K562 (cell line): ENCODE measurements around the gene FILIP1L. TPM values are rescaled to one million over a fixed set of nuclear protein-coding genes. Genes with fewer than 3 reads are reported as not detected.
A peak's percentile ranks its signal among the peaks of the same experiment; 100 is the strongest.

Experiments used
- ATAC-seq: fragments of 200-7000 bp; cut with Tn5 transposase; 3 replicates; pipeline ENCODE4 v1.9.1; 2020; ENCODE audit warnings: moderate library complexity
- BruUV-seq: library from RNA; stranded (reverse); fragments of 400-500 nt; replicated peaks from 2 replicates; lab custom pipeline; 2021; lab: Mats Ljungman, UMichigan
- CTCF ChIA-PET: fragments of 300-600 bp; formaldehyde crosslinking; extraction: SDS; loops from one replicate; lab custom pipeline; 2021; ENCODE audit warnings: low intra/inter-chr PET ratio; lab: Yijun Ruan, JAX
- POLR2A ChIA-PET: fragments of 300-600, 350-650 bp; sonication (Branson Sonifier 250); formaldehyde crosslinking; extraction: SDS; loops from one replicate; lab custom pipeline; 2021; ENCODE audit warnings: antibody characterized with exemption, inconsistent platforms; lab: Yijun Ruan, JAX
- DNase-seq, 4 experiments: peaks; one replicate each; pipeline versions ENCODE4 v3.0.0 to v3.0.0-alpha.2; 2011 to 2018; ENCODE audit warnings: low spot score in 3 of 4, mixed read lengths in 3 of 4; ENCODE audit errors: extremely low read depth in 1 of 4
- FAIRE-seq: peaks from 2 replicates; lab custom pipeline; 2011; peaks lifted over from hg19 to GRCh38; lab: Jason Lieb, UNC
- H2AFZ ChIP-seq: 2 replicates; pipeline ENCODE4 v1.6.0; 2011; ENCODE audit warnings: low read depth, low read length, control low read depth, inconsistent platforms
- H3K27ac ChIP-seq: fragments of 200-600 bp; 3 replicates; pipeline ENCODE4 v1.8.0; 2011; ENCODE audit warnings: low read depth, mild to moderate bottlenecking, control low read depth, inconsistent platforms, low read length, moderate library complexity, mixed read lengths; ENCODE audit errors: extremely low read depth
- H3K27me3 ChIP-seq, 2 experiments: fragments of 300-600 bp in 1 of 2; 2 replicates in 1 of 2; 3 replicates in 1 of 2; pipeline versions ENCODE4 v1.6.0 to v1.8.0; 2011; ENCODE audit warnings: inconsistent platforms in 2 of 2, low read length in 2 of 2, mild to moderate bottlenecking in 1 of 2, mixed read lengths in 1 of 2, moderate library complexity in 1 of 2; ENCODE audit not compliant: control insufficient read depth in 2 of 2, insufficient read depth in 2 of 2
- H3K36me3 ChIP-seq: fragments of 300-600 bp; 3 replicates; pipeline ENCODE4 v1.8.0; 2011; ENCODE audit warnings: mild to moderate bottlenecking, low read length, inconsistent platforms; ENCODE audit not compliant: control insufficient read depth, insufficient read depth
- H3K4me1 ChIP-seq, 2 experiments: fragments of 200-600 bp in 1 of 2; replicated peaks in 1 of 2; 2 replicates in 1 of 2; 3 replicates in 1 of 2; pipeline versions ENCODE4 v1.5.1 to v1.8.0; 2011; ENCODE audit warnings: inconsistent platforms in 2 of 2, low read length in 2 of 2, mild to moderate bottlenecking in 1 of 2, mixed read lengths in 1 of 2, moderate library complexity in 1 of 2; ENCODE audit not compliant: control insufficient read depth in 2 of 2, insufficient read depth in 2 of 2
- H3K4me2 ChIP-seq: 2 replicates; pipeline ENCODE4 v1.6.1; 2011; ENCODE audit warnings: low read length, control low read depth, inconsistent platforms, mixed read lengths; ENCODE audit not compliant: insufficient read depth
- H3K4me3 ChIP-seq: fragments of 200-600 bp; sonication (generic), shearing (Covaris generic); 2 replicates; pipeline ENCODE4 v1.5.1; 2016; ENCODE audit warnings: control low read depth, inconsistent platforms
- H3K79me2 ChIP-seq: fragments of 200-600 bp; 3 replicates; pipeline ENCODE4 v1.8.0; 2011; ENCODE audit warnings: low read length, inconsistent platforms; ENCODE audit not compliant: control insufficient read depth, insufficient read depth
- H3K9ac ChIP-seq, 2 experiments: 2 replicates each; pipeline versions ENCODE4 v1.6.0 to v1.6.1; 2011; ENCODE audit warnings: low read depth in 2 of 2, low read length in 2 of 2, control low read depth in 1 of 2, inconsistent platforms in 1 of 2, mild to moderate bottlenecking in 1 of 2, mixed read lengths in 1 of 2; ENCODE audit not compliant: insufficient read depth in 1 of 2
- H3K9me1 ChIP-seq: one replicate; pipeline ENCODE4 v1.6.0; 2011; ENCODE audit warnings: inconsistent platforms, mild to moderate bottlenecking, low read length, moderate library complexity; ENCODE audit not compliant: control insufficient read depth, insufficient read depth
- H3K9me3 ChIP-seq: replicated peaks from 2 replicates; pipeline ENCODE4 v1.5.1; 2011; ENCODE audit warnings: low read depth, low read length, inconsistent platforms; ENCODE audit not compliant: control insufficient read depth, insufficient read depth
- H4K20me1 ChIP-seq: replicated peaks from 2 replicates; pipeline ENCODE4 v1.6.1; 2011; ENCODE audit warnings: low read length, inconsistent platforms, mixed read lengths; ENCODE audit not compliant: control insufficient read depth, insufficient read depth
- CTCF ChIP-seq, 3 experiments: IDR thresholded peaks in 2 of 3; conservative IDR thresholded peaks in 1 of 3; 2 replicates each; pipeline ENCODE4 v1.5.1; 2011 to 2012; ENCODE audit warnings: low read length in 3 of 3, mild to moderate bottlenecking in 3 of 3, control low read depth in 2 of 3, improper control_type of control experiment in 1 of 3, inconsistent platforms in 1 of 3, low read depth in 1 of 3, mixed read lengths in 1 of 3, moderate library complexity in 1 of 3; ENCODE audit not compliant: insufficient read depth in 2 of 3
- DPF2 ChIP-seq: fragments of 450-650 bp; IDR thresholded peaks from 2 replicates; pipeline ENCODE4 v1.6.1; 2016
- LEF1 ChIP-seq: fragments of 450-650 bp; IDR thresholded peaks from 2 replicates; pipeline ENCODE4 v1.6.1; 2016; ENCODE audit warnings: mild to moderate bottlenecking
- PBX2 ChIP-seq, 2 experiments: IDR thresholded peaks in 1 of 2; conservative IDR thresholded peaks in 1 of 2; 2 replicates each; pipeline ENCODE4 v1.6.1; 2016; ENCODE audit warnings: low read depth in 2 of 2, mild to moderate bottlenecking in 1 of 2, missing compliant biosample characterization in 1 of 2, missing genetic modification characterization in 1 of 2, moderate library complexity in 1 of 2
- RAD21 ChIP-seq, 2 experiments: fragments of 250-450 bp in 1 of 2; fragments of 450-650 bp in 1 of 2; sonication (Bioruptor Pico) in 1 of 2; formaldehyde crosslinking in 1 of 2; IDR thresholded peaks in 1 of 2; conservative IDR thresholded peaks in 1 of 2; 2 replicates each; pipeline versions ENCODE4 v1.4.0 to v1.8.0; 2020 to 2022; ENCODE audit warnings: mild to moderate bottlenecking in 2 of 2, moderate library complexity in 1 of 2
- SMAD2 ChIP-seq: fragments of 150-350 bp; IDR thresholded peaks from 2 replicates; pipeline ENCODE4 v1.6.1; 2014; ENCODE audit warnings: low read depth, mild to moderate bottlenecking, low read length
- ZNF785 ChIP-seq: fragments of 250-450 bp; sonication (Bioruptor Pico); IDR thresholded peaks from 2 replicates; pipeline ENCODE4 v1.4.0; 2020; ENCODE audit warnings: mild to moderate bottlenecking
- WGBS: fragments of 100-300 bp; shearing (Covaris generic); methylation state at CpG from one replicate; pipeline ENCODE4 v1.1.6; 2016; ENCODE audit warnings: low coverage, mixed read lengths; ENCODE audit not compliant: insufficient coverage; ENCODE audit errors: missing lambda C conversion rate; 5-methylcytosine and 5-hydroxymethylcytosine counted together
- in situ Hi-C: fragments of 300-500 bp; cut with MboI; formaldehyde crosslinking; loops from 4 replicates; pipeline ENCODE4 v1.15.0; 2018; ENCODE audit warnings: inconsistent platforms, mixed read lengths
- intact Hi-C: fragments of 100-400 bp; cut with micrococcal nuclease; formaldehyde crosslinking; loops from 2 replicates; pipeline ENCODE4 v1.14.2; 2022
- polyA plus RNA-seq, 8 experiments: library from polyadenylated mRNA; depleted of rRNA in 4 of 8; stranded (reverse) in 5 of 8; unstranded in 3 of 8; fragments of >200 nt; fragmentation: Nextera tagmentation in 2 of 8; fragmentation: Illumina TruSeq in 1 of 8; extraction: Ambion mirVana in 2 of 8; extraction: Trizol in 1 of 8; gene quantifications; 2 replicates each; pipeline versions ENCODE4 v1.2.1 to v1.2.3, GENCODE V29; 2011 to 2014; ENCODE audit warnings: inconsistent platforms in 1 of 8, missing spikeins in 1 of 8
- total RNA-seq, 7 experiments: library from RNA; depleted of rRNA in 6 of 7; stranded (reverse); fragments of >200 nt in 6 of 7; fragmentation: Illumina TruSeq in 2 of 7; extraction: Trizol in 2 of 7; gene quantifications; 2 replicates each; pipeline versions ENCODE4 v1.2.1 to v1.2.3, GENCODE V29; 2011 to 2021; ENCODE audit warnings: low replicate concordance in 1 of 7
- TF ChIP-seq, protein P1 (sequence below): sonication (generic); formaldehyde crosslinking; IDR thresholded peaks from 2 replicates; pipeline ENCODE4 v1.8.0; 2022; ENCODE audit warnings: mild to moderate bottlenecking, missing genetic modification reagents

Gene FILIP1L
- total and polyA plus RNA-seq, 9 of the 15 experiments (the other 6 are each of a cell fraction or from before 2014, with no cell fraction given): 0.50 to 2.1 (median 1.1) TPM

GRCh38 chr3:100059472-100059871 lies 54.8 kb downstream of the FILIP1L start (continued):
- TF ChIP-seq LEF1: no peak
- TF ChIP-seq ZNF785 (CRISPR knock-in tag): no peak
- TF ChIP-seq, protein P1, sequence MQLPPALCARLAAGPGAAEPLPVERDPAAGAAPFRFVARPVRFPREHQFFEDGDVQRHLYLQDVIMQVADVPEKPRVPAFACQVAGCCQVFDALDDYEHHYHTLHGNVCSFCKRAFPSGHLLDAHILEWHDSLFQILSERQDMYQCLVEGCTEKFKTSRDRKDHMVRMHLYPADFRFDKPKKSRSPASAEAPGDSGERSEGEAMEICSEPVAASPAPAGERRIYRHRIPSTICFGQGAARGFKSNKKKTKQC (CRISPR knock-in tag): no peak
- no peak for TF ChIP-seq PBX2 (CRISPR knock-in tag; IDR thresholded peaks at IDR 0.05; ENCODE audit: low read depth)
- no peak for TF ChIP-seq PBX2 (tag; conservative IDR thresholded peaks at IDR 0.05; ENCODE audit: low read depth)
- no peak for TF ChIP-seq SMAD2

- Histone ChIP-seq H3K9ac (no peak overlapping the region), H3K9me1 (no peaks in the 10 kb centered on the region), H2AFZ (no peak overlapping the region), H4K20me1 (no peaks in the 10 kb centered on the region), H3K4me2 (no peak overlapping the region), H3K36me3 (no peaks in the 10 kb centered on the region; the same call in 2 of the 3 replicates), H3K27me3 (no peaks in the 10 kb centered on the region), H3K9me3 (no peaks in the 10 kb centered on the region), H3K4me1 (peaks cover 5 to 12% of the 10 kb centered on the region in 2 experiments; a peak in 3 of 5 replicates), H3K27ac (no peak overlapping the region), H3K79me2 (no peaks in the 10 kb centered on the region), H3K4me3 (no peak overlapping the region)
- BruUV-seq: no TSS peak
- in situ Hi-C loops (loop anchor here (25.0 kb wide), 1 partner anchor 221 kb away; no protein-coding TSS in a partner anchor), intact Hi-C loops (no loop called here)
- ChIA-PET POLR2A (interaction anchor here (0.7 to 1.2 kb wide), 3 partner anchors 11 to 241 kb away, joined by 3 to 4 read pairs (median 3); partner anchors contain the start of gene CMSS1), CTCF (no interaction called here)
- DNase-seq: no peak
- no peak for FAIRE-seq
- 70% methylated on average over 7 of the region's 8 CpGs for WGBS
- no peak for ATAC-seq
- no peak for TF ChIP-seq DPF2
- TF ChIP-seq RAD21 (CRISPR knock-in tag; conservative IDR thresholded peaks at IDR 0.05 in 1 of 2, IDR thresholded peaks at IDR 0.05 in 1 of 2): peak; percentile 39 to 40; a peak in 3 of 4 replicates
- TF ChIP-seq CTCF (IDR thresholded peaks at IDR 0.05 in 2 of 3, conservative IDR thresholded peaks at IDR 0.05 in 1 of 3; ENCODE audit: insufficient read depth in 2 of 3, low read depth in 1 of 3, low read length in 3 of 3): peak in 1 of 3 experiments; percentile 21; a peak in 1 of 6 replicates
Observed at GRCh38 chr3:100057716-100058575, 56.4 kb downstream of the FILIP1L start.
